HG03066 (cell line): ENCODE data around the gene IDH2.
"Not testable (repeated sequence)": the region's sequence is repeated elsewhere in the genome, so short reads cannot be mapped to it uniquely, and the experiment has no call there.

Experiments used
- ATAC-seq: cut with Tn5 transposase; IDR thresholded peaks from one replicate; pipeline ENCODE4 v1.9.1; 2021; ENCODE audit warnings: low read depth; ENCODE audit not compliant: unreplicated experiment

Gene IDH2

GRCh38 chr15:90119367-90119766 lies 17.1 kb upstream of the IDH2 start:
- ATAC-seq, result no peak

GRCh38 chr15:90115783-90116182 lies 13.5 kb upstream of the IDH2 start:
- no peak for ATAC-seq

GRCh38 chr15:90114451-90114901 lies 12.2 kb upstream of the IDH2 start:
- no peak for ATAC-seq

GRCh38 chr15:90113166-90113565 lies 10.9 kb upstream of the IDH2 start:
- ATAC-seq, result no peak

GRCh38 chr15:90109163-90109751 lies 7.0 kb upstream of the IDH2 start:
- ATAC-seq, result not testable (repeated sequence)

- not testable (repeated sequence) for ATAC-seq
Observed at GRCh38 chr15:90108038-90108437, 5.8 kb upstream of the IDH2 start.

GRCh38 chr15:90106522-90107117 lies 4.4 kb upstream of the IDH2 start:
- no peak for ATAC-seq

GRCh38 chr15:90105521-90105920 lies 3.3 kb upstream of the IDH2 start:
- no peak for ATAC-seq

GRCh38 chr15:90104551-90104950 lies 2.3 kb upstream of the IDH2 start:
- ATAC-seq, result no peak

GRCh38 chr15:90103701-90104329 lies 1.5 kb upstream of the IDH2 start:
- ATAC-seq, result no peak

- peak; percentile 7 for ATAC-seq
Observed at GRCh38 chr15:90101130-90101968, 919 bp downstream of the IDH2 start.

GRCh38 chr15:90099868-90100831 lies 2.1 kb downstream of the IDH2 start:
- no peak for ATAC-seq

- no peak for ATAC-seq
Observed at GRCh38 chr15:90099072-90099867, 3.0 kb downstream of the IDH2 start.

GRCh38 chr15:90097475-90097874 lies 4.8 kb downstream of the IDH2 start:
- peak; percentile 51 for ATAC-seq

GRCh38 chr15:90095521-90095959 lies 6.7 kb downstream of the IDH2 start:
- ATAC-seq, result peak; percentile 36

- ATAC-seq, result no peak
Observed at GRCh38 chr15:90091156-90091931, 10.9 kb downstream of the IDH2 start.

GRCh38 chr15:90090226-90090848 lies 11.9 kb downstream of the IDH2 start:
- ATAC-seq, result no peak
